ENCODE measurements around the gene ZNF319. TPM values are rescaled to one million over a fixed set of nuclear protein-coding genes. Genes with fewer than 3 reads are reported as not detected.

ZNF319 gene
- total RNA-seq, 2 donors from 2014 or later: 3.3 to 4.7 TPM

GRCh38 chr16:57952909-57953308, 47.6 kb downstream of the ZNF319 start:
- no peak for DNase-seq
- TF ChIP-seq CTCF (IDR thresholded peaks at IDR 0.05) (no peak), POLR2A (IDR thresholded peaks at IDR 0.05) (no peak)
- ATAC-seq: no peak
- 90 to 97% methylated on average over 6 to 9 of the region's 9 CpGs for WGBS, 2 donors
- intact Hi-C loops (cut with DNase I): no loop called here
- no peak overlapping the region for H3K27ac ChIP-seq
- no peaks in the 10 kb centered on the region for H3K9me3 ChIP-seq
- H3K27me3 ChIP-seq: no peaks in the 10 kb centered on the region
- H3K36me3 ChIP-seq (replicated peaks in 1 of 2; ENCODE audit: insufficient read depth in 1 of 2, low read depth in 2 of 2): no peaks in the 10 kb centered on the region
- H3K4me3 ChIP-seq: no peak overlapping the region
- H3K4me1 ChIP-seq: peaks cover 20% of the 10 kb centered on the region

- TF ChIP-seq POLR2A (IDR thresholded peaks at IDR 0.05) (no peak), CTCF (IDR thresholded peaks at IDR 0.05) (no peak)
- H3K4me1 ChIP-seq: peaks cover 15% of the 10 kb centered on the region
- H3K4me3 ChIP-seq: no peak overlapping the region
- no peaks in the 10 kb centered on the region for H3K36me3 ChIP-seq (replicated peaks in 1 of 2; ENCODE audit: insufficient read depth in 1 of 2, low read depth in 2 of 2)
- WGBS, 2 donors: 73 to 89% methylated on average over 6 to 7 of the region's 7 CpGs
- ATAC-seq: no peak
- no peaks in the 10 kb centered on the region for H3K27me3 ChIP-seq
- no peak for DNase-seq
- no peaks in the 10 kb centered on the region for H3K9me3 ChIP-seq
- H3K27ac ChIP-seq: no peak overlapping the region
- intact Hi-C loops (cut with DNase I): no loop called here
These were observed 49.1 kb downstream of the ZNF319 start for GRCh38 chr16:57951204-57951960.

GRCh38 chr16:57950382-57950781, 50.1 kb downstream of the ZNF319 start:
- WGBS, 2 donors: 49 to 81% methylated on average over 4 to 6 of the region's 6 CpGs
- ATAC-seq (no peak), DNase-seq (no peak)
- H3K27ac ChIP-seq: no peak overlapping the region
- H3K4me3 ChIP-seq: no peak overlapping the region
- H3K4me1 ChIP-seq: peaks cover 5% of the 10 kb centered on the region
- H3K27me3 ChIP-seq: no peaks in the 10 kb centered on the region
- no peaks in the 10 kb centered on the region for H3K9me3 ChIP-seq
- TF ChIP-seq POLR2A (IDR thresholded peaks at IDR 0.05): no peak
- TF ChIP-seq CTCF (IDR thresholded peaks at IDR 0.05): no peak
- H3K36me3 ChIP-seq (replicated peaks in 1 of 2; ENCODE audit: insufficient read depth in 1 of 2, low read depth in 2 of 2): no peaks in the 10 kb centered on the region
- intact Hi-C loops (cut with DNase I): no loop called here

- no peak overlapping the region for H3K4me3 ChIP-seq
- H3K36me3 ChIP-seq (replicated peaks in 1 of 2; ENCODE audit: insufficient read depth in 1 of 2, low read depth in 2 of 2): no peaks in the 10 kb centered on the region
- no peak overlapping the region for H3K27ac ChIP-seq
- no peaks in the 10 kb centered on the region for H3K4me1 ChIP-seq
- no peaks in the 10 kb centered on the region for H3K27me3 ChIP-seq
- 70 to 73% methylated on average over 5 of the region's 5 CpGs for WGBS, 2 donors
- ATAC-seq (no peak), DNase-seq (no peak)
- TF ChIP-seq POLR2A (IDR thresholded peaks at IDR 0.05) (no peak), CTCF (IDR thresholded peaks at IDR 0.05) (no peak)
- intact Hi-C loops (cut with DNase I): no loop called here
- H3K9me3 ChIP-seq: no peaks in the 10 kb centered on the region
These were observed 50.8 kb downstream of the ZNF319 start for GRCh38 chr16:57949595-57950238.
